GM20000 (cell line): ENCODE results near the gene NKPD1.

ENCODE experiments used
- DNase-seq: peaks from one replicate; pipeline ENCODE4 v3.0.0; 2012; ENCODE audit warnings: low spot score
- TF ChIP-seq, protein P1 (sequence below): IDR thresholded peaks from 2 replicates; pipeline ENCODE4 v1.5.1; 2012; ENCODE audit warnings: mild to moderate bottlenecking, control low read depth; ENCODE audit errors: extremely low read depth, missing control alignments

NKPD1 gene

DNA sequence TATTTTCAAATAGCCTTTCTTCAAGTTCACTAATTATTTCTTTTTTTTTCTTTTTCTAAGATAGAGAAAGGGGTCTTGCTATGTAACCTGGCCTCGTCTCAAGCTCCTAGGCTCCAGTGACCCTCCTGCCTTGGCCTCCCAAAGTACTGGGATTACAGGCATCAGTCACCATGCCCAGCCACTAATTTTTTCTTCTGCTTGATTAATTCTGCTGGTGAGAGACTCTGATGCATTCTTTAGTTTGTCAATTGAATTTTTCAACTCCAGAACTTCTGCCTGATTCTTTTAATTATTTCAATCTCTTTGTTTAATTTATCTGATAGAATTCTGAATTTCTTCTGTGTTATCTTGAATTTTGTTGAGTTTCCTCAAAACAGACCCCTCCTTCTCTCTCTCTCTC lies 29.2 kb upstream of the NKPD1 start:
- no peak for DNase-seq

DNA sequence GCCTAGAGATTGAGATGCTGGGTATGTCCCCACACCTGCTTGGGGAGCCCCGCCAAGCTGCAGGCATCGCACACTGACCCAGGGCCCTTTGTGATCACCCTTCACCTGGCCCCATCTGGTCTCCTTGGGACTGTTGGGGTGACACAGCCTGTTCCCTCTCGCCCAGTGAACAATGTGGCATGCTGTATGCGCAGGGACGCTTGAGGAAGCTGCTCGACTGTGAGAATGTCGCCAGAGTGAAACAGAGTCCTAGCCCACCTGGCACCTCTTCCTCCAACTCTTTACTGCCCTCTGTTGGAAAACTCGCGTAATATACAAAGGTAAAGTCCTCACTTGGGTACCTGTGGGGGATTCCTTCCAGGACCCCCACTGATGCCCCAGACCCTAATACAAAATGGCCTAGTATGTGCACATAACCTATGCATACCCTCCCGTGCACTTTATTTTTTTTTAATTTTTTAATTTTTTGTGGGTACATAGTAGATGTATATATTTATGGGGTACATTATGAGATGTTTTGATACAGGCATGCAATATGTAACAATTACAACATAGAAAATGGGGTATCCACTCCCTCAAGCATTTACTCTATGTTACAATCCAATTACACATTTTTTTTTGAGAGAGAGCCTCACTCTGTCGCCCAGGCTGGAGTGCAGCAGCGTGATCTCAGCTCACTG lies 26.8 kb upstream of the NKPD1 start:
- TF ChIP-seq, protein P1, sequence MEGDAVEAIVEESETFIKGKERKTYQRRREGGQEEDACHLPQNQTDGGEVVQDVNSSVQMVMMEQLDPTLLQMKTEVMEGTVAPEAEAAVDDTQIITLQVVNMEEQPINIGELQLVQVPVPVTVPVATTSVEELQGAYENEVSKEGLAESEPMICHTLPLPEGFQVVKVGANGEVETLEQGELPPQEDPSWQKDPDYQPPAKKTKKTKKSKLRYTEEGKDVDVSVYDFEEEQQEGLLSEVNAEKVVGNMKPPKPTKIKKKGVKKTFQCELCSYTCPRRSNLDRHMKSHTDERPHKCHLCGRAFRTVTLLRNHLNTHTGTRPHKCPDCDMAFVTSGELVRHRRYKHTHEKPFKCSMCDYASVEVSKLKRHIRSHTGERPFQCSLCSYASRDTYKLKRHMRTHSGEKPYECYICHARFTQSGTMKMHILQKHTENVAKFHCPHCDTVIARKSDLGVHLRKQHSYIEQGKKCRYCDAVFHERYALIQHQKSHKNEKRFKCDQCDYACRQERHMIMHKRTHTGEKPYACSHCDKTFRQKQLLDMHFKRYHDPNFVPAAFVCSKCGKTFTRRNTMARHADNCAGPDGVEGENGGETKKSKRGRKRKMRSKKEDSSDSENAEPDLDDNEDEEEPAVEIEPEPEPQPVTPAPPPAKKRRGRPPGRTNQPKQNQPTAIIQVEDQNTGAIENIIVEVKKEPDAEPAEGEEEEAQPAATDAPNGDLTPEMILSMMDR: peak; percentile 51
- peak; percentile 80 for DNase-seq

More for the DNA sequence above, 29.2 kb upstream of the NKPD1 start:
- TF ChIP-seq, protein P1: no peak

DNA sequence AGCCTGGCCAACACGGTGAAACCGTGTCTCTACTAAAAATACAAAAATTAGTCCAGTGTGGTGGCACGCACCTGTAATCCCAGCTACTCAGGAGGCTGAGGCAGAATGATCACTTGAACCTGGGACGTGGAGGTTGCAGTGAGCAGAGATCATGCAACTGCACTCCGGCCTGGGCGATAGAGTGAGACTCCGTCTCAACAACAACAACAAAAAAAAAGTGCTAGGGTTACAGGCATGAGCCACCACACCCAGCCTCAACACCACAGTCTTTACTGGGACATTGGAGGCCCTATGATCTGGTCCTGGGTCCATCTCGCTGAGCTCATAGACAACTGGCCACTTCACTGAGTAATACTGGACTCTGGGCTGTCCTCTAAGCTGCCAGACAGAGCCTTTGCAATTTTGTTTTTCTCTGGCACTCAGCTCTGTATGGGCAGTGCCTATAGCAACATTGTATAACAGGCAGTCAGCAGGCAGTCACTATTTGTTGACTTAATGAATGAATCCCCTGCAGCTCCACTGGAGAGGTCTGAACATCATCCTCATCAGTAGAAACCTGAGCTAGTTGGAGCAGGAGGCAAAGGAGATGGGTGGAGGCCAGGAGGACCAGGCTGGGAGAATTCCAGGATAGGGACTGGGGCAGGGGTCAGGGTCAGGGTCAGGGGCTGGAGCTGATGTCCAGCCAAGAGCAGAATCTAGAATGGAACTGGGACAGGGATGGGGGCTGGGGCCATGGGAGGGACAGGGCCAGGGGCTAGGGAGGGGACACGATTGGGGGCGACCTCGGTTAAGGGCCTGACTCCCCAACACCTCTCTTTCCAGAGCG lies 25.9 kb upstream of the NKPD1 start:
- DNase-seq: no peak
- TF ChIP-seq, protein P1: no peak

DNA sequence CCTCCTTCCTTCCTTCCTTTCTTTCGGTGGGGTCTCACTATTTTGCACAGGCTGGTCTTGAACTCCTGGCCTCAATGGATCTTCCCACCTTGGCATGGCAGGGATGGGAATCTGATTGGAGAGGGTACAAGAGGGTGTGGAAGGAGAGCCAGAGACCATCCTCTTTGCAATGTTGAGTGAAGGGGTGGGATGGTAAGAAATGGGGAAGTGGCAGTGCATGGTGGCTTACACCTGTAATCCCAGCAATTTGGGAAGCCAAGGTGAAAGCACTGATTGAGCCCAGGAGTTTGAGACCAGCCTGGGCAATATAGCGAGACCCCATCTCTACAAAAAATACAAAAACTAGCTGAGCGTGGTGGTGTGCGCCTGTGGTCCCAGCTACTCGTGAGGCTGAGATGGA lies 23.3 kb upstream of the NKPD1 start:
- no peak for DNase-seq
- TF ChIP-seq, protein P1: no peak

DNA sequence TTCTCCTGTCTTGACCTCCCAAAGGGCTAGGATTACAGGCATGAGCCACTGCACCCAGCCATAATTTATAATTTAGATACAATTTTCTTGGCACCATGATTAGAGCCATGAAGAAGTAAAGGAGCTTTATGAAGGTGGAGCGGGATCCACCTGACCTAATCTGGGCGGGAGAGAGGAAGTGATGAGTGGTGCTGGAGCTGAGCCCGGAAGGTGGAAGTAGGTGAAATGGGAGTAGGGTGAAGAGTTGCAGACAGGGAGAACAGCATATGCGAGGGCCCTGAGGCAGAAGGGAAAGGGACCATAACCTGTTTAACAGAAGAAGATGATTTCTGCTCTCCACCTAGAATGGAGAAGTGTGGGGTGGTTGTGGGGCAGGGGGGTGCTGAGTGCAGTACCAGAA lies 22.0 kb upstream of the NKPD1 start:
- TF ChIP-seq, protein P1: no peak
- DNase-seq: no peak

DNA sequence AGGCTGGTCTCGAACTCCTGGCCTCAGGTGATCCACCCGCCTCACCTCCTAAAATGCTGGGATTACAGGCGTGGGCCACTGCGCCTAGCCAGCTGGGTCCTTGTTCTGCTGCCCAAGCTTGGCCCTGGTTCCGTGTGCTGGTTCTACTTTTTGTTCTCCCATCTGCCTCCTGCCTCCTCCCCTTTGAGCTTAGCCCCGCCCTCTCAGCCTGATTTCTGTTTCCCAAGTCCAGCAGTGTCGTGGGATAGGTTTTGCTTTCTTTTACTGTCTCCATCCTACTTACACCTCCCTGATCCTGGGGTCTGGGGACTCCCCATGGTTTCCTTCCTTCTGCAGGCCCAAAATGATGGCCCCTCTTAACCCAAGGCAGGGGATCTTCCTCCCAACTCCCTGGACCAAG lies 20.2 kb upstream of the NKPD1 start:
- DNase-seq: no peak
- TF ChIP-seq, protein P1: no peak

DNA sequence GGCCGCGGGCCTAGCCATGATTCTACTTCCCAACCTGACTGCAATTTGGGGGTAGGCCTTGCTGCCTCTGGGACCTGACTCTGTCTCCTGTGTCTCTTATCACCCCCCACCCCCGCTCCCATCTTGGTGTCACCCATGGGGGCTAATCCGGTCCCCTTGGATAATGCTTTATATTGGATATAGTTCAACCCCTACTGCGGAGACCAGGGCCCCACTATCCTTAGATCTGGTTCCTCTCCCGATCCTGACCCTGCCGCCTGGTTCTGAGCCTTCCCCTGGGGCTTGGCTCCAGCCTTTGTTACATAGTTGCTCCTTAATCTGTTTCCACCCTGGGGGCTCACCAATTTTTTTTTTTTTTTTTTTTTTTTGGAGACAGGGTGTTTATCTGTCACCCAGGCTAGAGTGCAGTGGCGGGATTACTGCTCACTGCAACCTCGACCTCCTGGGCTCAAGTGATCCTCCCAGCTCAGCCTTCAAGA lies 19.1 kb upstream of the NKPD1 start:
- TF ChIP-seq, protein P1: no peak
- no peak for DNase-seq
